MCF 10A (cell line): ENCODE results near the gene SNX18. TPM values are rescaled to one million over a fixed set of nuclear protein-coding genes. Genes with fewer than 3 reads are reported as not detected.

Experiments
- BruUV-seq: library from RNA; stranded (reverse); fragments of 400-500 nt; replicated peaks from 2 replicates; lab custom pipeline; 2021; lab: Mats Ljungman, UMichigan
- CTCF ChIA-PET: fragments of 300-600 bp; sonication (Branson Sonifier 250); formaldehyde crosslinking; extraction: SDS; loops from one replicate; lab custom pipeline; 2021; ENCODE audit warnings: antibody characterized with exemption, inconsistent platforms; lab: Yijun Ruan, JAX
- POLR2A ChIA-PET: fragments of 300-600, 350-650 bp; sonication (Branson Sonifier 250); formaldehyde crosslinking; extraction: SDS; loops from one replicate; lab custom pipeline; 2020; ENCODE audit warnings: antibody characterized with exemption, inconsistent platforms; lab: Yijun Ruan, JAX
- DNase-seq: peaks from one replicate; pipeline ENCODE4 v3.0.0-alpha.2; 2018; ENCODE audit not compliant: unreplicated experiment
- H3K27ac Mint-ChIP-seq: one replicate; pipeline ENCODE4 v1.8.0; 2022; ENCODE audit warnings: mild to moderate bottlenecking, low read depth, mixed read lengths; ENCODE audit not compliant: unreplicated experiment
- H3K27me3 Mint-ChIP-seq: one replicate; pipeline ENCODE4 v1.8.0; 2022; ENCODE audit warnings: mixed read lengths; ENCODE audit not compliant: insufficient read depth, unreplicated experiment
- H3K36me3 Mint-ChIP-seq: one replicate; pipeline ENCODE4 v1.8.0; 2022; ENCODE audit warnings: mild to moderate bottlenecking, moderate library complexity, mixed read lengths; ENCODE audit not compliant: insufficient read depth, unreplicated experiment
- H3K4me1 Mint-ChIP-seq: one replicate; pipeline ENCODE4 v1.8.0; 2022; ENCODE audit warnings: mixed read lengths; ENCODE audit not compliant: insufficient read depth, unreplicated experiment
- H3K4me3 Mint-ChIP-seq: one replicate; pipeline ENCODE4 v1.8.0; 2022; ENCODE audit warnings: mild to moderate bottlenecking, moderate library complexity, mixed read lengths; ENCODE audit not compliant: unreplicated experiment
- H3K9me3 Mint-ChIP-seq: one replicate; pipeline ENCODE4 v1.8.0; 2022; ENCODE audit warnings: mixed read lengths; ENCODE audit not compliant: unreplicated experiment
- intact Hi-C: fragments of 100-400 bp; cut with micrococcal nuclease; formaldehyde crosslinking; loops from 2 replicates; pipeline ENCODE4 v1.14.1; 2022
- total RNA-seq: library from RNA; stranded (reverse); gene quantifications from 2 replicates; pipeline ENCODE4 v1.2.3, GENCODE V29; 2022
- TF ChIP-seq, protein P1 (sequence below): fragments of 200-600 bp; IDR thresholded peaks from one replicate; pipeline ENCODE4 v1.8.0; 2022; ENCODE audit warnings: antibody characterized with exemption, mild to moderate bottlenecking; ENCODE audit not compliant: unreplicated experiment

Gene SNX18
- total RNA-seq, 1 experiment from 2014 or later: 10.0 TPM

DNA sequence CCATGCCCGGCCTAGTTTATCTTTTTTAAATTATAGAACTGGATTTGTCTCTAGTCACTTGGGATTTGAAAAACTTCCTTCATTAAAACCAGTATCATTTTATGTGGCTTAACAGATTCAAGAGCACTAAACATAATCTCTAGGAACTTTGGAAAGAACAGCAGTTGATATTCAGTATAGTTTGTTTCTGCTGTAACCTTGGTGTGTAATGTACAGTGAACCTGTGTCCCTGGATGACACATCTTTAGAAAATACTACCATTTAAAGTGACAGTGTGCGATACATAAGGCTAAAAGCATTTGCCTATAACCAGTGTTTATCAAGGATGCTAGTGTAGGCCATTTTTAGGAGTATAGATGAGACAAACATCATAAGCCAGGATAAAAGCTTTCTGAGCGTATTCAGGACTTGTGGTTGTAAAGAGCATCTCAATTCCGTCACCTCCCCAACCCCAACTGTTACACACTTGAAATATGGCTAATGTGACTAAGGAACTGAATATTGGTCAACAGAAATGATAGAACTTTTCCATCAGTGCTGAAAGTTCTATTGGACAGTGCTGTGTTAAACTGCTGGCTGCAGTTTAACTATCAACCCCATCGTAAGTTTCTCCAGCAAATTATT is 4.4 kb downstream of the SNX18 start:
- Mint-ChIP-seq H3K27ac (no peak overlapping the region), H3K4me3 (no peak overlapping the region), H3K27me3 (no peaks in the 10 kb centered on the region), H3K9me3 (no peaks in the 10 kb centered on the region), H3K4me1 (peaks cover 23% of the 10 kb centered on the region), H3K36me3 (no peaks in the 10 kb centered on the region)
- intact Hi-C loops: loop anchor here (2.0 kb wide), 1 partner anchor 637 kb away; no protein-coding TSS in a partner anchor
- no TSS peak for BruUV-seq
- ChIA-PET POLR2A (interaction anchor here (0.6 kb wide), 1 partner anchor 1754 kb away, joined by 3 read pairs; no protein-coding TSS in a partner anchor), CTCF (interaction anchor here (0.6 to 1.9 kb wide), 6 partner anchors 19 to 324 kb away, joined by 4 to 6 read pairs (median 4); no protein-coding TSS in a partner anchor)
- TF ChIP-seq, protein P1, sequence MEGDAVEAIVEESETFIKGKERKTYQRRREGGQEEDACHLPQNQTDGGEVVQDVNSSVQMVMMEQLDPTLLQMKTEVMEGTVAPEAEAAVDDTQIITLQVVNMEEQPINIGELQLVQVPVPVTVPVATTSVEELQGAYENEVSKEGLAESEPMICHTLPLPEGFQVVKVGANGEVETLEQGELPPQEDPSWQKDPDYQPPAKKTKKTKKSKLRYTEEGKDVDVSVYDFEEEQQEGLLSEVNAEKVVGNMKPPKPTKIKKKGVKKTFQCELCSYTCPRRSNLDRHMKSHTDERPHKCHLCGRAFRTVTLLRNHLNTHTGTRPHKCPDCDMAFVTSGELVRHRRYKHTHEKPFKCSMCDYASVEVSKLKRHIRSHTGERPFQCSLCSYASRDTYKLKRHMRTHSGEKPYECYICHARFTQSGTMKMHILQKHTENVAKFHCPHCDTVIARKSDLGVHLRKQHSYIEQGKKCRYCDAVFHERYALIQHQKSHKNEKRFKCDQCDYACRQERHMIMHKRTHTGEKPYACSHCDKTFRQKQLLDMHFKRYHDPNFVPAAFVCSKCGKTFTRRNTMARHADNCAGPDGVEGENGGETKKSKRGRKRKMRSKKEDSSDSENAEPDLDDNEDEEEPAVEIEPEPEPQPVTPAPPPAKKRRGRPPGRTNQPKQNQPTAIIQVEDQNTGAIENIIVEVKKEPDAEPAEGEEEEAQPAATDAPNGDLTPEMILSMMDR: no peak
- DNase-seq: no peak

DNA sequence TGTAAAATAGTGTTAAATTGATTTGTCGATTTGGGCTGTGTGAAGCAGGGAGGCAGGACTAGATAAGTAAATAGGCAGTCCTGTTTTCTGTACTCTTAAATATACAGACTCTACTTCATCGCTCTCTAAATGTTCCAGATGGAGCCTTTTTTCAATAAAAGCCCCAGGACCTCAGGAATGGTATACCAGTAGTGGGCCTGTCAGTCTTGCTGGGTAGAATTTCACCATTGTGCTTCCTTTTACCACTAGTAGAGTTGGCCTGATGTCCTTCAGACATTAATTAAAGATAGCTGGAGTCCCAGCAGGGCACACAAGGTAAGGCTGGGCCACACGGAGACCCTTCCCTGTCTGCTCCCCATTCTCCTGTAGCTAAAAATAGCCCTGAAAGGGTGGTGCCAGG is 6.0 kb downstream of the SNX18 start:
- TF ChIP-seq, protein P1: no peak
- ChIA-PET POLR2A (interaction anchor here (0.8 kb wide), 1 partner anchor 60 kb away, joined by 3 read pairs; no protein-coding TSS in a partner anchor), CTCF (interaction anchor here (0.8 to 1.6 kb wide), 6 partner anchors 10 to 372 kb away, joined by 3 to 5 read pairs (median 3); no protein-coding TSS in a partner anchor)
- no peak for DNase-seq
- Mint-ChIP-seq H3K4me3 (no peak overlapping the region), H3K9me3 (no peaks in the 10 kb centered on the region), H3K27me3 (no peaks in the 10 kb centered on the region), H3K36me3 (no peaks in the 10 kb centered on the region), H3K4me1 (peaks cover 23% of the 10 kb centered on the region), H3K27ac (no peak overlapping the region)
- intact Hi-C loops: no loop called here
- BruUV-seq: no TSS peak

DNA sequence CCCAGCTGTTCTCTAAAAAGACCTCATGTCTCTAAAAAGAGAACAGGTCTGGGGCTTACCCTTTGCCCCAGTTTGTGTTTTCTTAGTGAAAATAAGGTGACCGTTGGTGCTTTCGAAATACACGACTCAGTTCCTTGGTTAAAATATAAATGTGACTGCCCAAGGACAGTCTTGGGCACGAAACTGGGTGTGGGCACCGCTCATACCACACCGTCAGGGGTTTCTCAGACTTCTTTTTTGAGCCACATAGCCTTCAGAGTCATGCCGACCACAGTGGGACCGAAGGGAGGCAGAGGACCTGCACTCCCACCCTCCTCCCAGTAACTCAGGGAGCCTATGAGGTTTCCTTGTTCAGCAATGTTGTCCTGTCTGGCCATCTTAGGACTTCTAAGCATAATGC is 6.5 kb downstream of the SNX18 start:
- Mint-ChIP-seq H3K9me3 (no peaks in the 10 kb centered on the region), H3K36me3 (no peaks in the 10 kb centered on the region), H3K4me3 (no peak overlapping the region), H3K27ac (no peak overlapping the region), H3K4me1 (peaks cover 23% of the 10 kb centered on the region), H3K27me3 (no peaks in the 10 kb centered on the region)
- CTCF ChIA-PET: interaction anchor here (0.8 to 2.3 kb wide), 4 partner anchors 10 to 371 kb away, joined by 3 to 11 read pairs (median 3); no protein-coding TSS in a partner anchor
- no TSS peak for BruUV-seq
- TF ChIP-seq, protein P1: no peak
- POLR2A ChIA-PET: interaction anchor here (0.8 kb wide), 1 partner anchor 61 kb away, joined by 3 read pairs; no protein-coding TSS in a partner anchor
- no peak for DNase-seq
- intact Hi-C loops: no loop called here

DNA sequence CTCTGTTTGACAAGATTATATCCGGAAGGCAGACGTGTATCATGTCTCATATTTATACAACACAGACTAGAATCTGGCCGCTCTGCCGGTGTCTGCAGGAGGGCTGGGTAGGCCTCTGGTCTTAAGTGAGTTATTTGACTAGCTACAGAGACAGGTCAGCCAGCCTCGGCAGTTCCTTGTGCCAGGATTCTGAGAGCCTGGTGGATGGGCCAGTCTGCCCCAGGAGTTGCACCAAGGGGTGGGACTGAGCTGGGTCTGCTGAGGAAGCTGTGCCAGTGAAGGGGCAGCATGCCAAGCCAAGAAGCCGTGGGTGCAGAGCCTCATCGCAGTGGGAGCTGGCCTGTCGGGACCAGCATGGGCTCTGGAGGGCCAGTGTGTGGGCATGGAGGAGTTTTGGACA is 7.1 kb downstream of the SNX18 start:
- no peak for DNase-seq
- no peaks in the 10 kb centered on the region for H3K9me3 Mint-ChIP-seq
- TF ChIP-seq, protein P1: no peak
- H3K4me1 Mint-ChIP-seq: peaks cover 18% of the 10 kb centered on the region
- CTCF ChIA-PET: interaction anchor here (0.6 to 2.3 kb wide), 5 partner anchors 151 to 631 kb away, joined by 3 to 11 read pairs (median 3); no protein-coding TSS in a partner anchor
- H3K36me3 Mint-ChIP-seq: no peaks in the 10 kb centered on the region
- intact Hi-C loops: no loop called here
- no TSS peak for BruUV-seq
- no peak overlapping the region for H3K4me3 Mint-ChIP-seq
- POLR2A ChIA-PET: no interaction called here
- no peaks in the 10 kb centered on the region for H3K27me3 Mint-ChIP-seq
- no peak overlapping the region for H3K27ac Mint-ChIP-seq
